A549 (cell line): ENCODE results near the gene PDE3B.

Experiments used
- CHD2 ChIP-seq: fragments of 150-350 bp; IDR thresholded peaks from 2 replicates; pipeline ENCODE4 v1.6.1; 2014; ENCODE audit warnings: low read length; ENCODE audit not compliant: partially characterized antibody
- HDAC2 ChIP-seq: fragments of 200-600 bp; sonication (generic); IDR thresholded peaks from 2 replicates; pipeline ENCODE4 v1.6.1; 2016
- MAFK ChIP-seq: fragments of 450-650 bp; IDR thresholded peaks from 2 replicates; pipeline ENCODE4 v1.6.1; 2014; ENCODE audit not compliant: partially characterized antibody
- MYC ChIP-seq: IDR thresholded peaks from 2 replicates; pipeline ENCODE4 v1.6.1; 2012; ENCODE audit warnings: mild to moderate bottlenecking, inconsistent platforms, low read length, improper control_type of control experiment, borderline replicate concordance
- RARB ChIP-seq: fragments of 250-450 bp; sonication (Bioruptor Pico); IDR thresholded peaks from 2 replicates; pipeline ENCODE4 v1.8.0; 2021; ENCODE audit warnings: mild to moderate bottlenecking, moderate library complexity
- RFX5 ChIP-seq: fragments of 450-650 bp; IDR thresholded peaks from 2 replicates; pipeline ENCODE4 v1.7.1; 2014; ENCODE audit warnings: antibody characterized with exemption, mild to moderate bottlenecking, moderate library complexity
- ZFP36 ChIP-seq: fragments of 450-650 bp; IDR thresholded peaks from 2 replicates; pipeline ENCODE4 v1.6.1; 2014; ENCODE audit warnings: borderline replicate concordance; ENCODE audit not compliant: partially characterized antibody
- TF ChIP-seq, protein P1 (sequence below): fragments of >200 bp; sonication (Bioruptor Twin); formaldehyde crosslinking; IDR thresholded peaks from 3 replicates; pipeline ENCODE4 v1.5.1; 2016

DNA sequence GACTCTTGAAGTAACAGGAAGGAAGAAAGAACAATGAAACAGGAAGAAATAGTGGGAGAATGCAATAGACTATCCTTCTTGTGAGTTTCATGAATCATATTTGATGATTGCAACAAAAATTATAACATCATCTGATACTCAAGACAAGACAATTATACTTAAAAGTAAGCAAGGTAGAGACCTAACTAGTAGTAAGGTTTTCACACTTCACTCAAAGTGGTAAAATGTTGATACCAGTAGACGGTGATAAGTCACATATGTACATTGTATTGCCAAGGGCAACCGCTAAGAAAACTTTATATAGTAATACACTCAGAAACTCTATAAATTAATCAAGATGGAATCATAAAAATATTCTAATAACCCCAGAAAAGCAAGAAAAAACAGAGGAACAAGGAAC lies 140.6 kb downstream of the PDE3B start:
- TF ChIP-seq, protein P1, sequence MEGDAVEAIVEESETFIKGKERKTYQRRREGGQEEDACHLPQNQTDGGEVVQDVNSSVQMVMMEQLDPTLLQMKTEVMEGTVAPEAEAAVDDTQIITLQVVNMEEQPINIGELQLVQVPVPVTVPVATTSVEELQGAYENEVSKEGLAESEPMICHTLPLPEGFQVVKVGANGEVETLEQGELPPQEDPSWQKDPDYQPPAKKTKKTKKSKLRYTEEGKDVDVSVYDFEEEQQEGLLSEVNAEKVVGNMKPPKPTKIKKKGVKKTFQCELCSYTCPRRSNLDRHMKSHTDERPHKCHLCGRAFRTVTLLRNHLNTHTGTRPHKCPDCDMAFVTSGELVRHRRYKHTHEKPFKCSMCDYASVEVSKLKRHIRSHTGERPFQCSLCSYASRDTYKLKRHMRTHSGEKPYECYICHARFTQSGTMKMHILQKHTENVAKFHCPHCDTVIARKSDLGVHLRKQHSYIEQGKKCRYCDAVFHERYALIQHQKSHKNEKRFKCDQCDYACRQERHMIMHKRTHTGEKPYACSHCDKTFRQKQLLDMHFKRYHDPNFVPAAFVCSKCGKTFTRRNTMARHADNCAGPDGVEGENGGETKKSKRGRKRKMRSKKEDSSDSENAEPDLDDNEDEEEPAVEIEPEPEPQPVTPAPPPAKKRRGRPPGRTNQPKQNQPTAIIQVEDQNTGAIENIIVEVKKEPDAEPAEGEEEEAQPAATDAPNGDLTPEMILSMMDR, result no peak
- TF ChIP-seq RFX5, result no peak
- no peak for TF ChIP-seq ZFP36
- no peak for TF ChIP-seq MAFK
- TF ChIP-seq CHD2, result no peak
- TF ChIP-seq HDAC2, result no peak
- TF ChIP-seq RARB (CRISPR knock-in tag), result no peak
- no peak for TF ChIP-seq MYC
